Astrocyte (in vitro differentiated cells and primary cell): ENCODE data around the gene SCAPER. TPM values are rescaled to one million over a fixed set of nuclear protein-coding genes. Genes with fewer than 3 reads are reported as not detected.
A peak's percentile ranks its signal among the peaks of the same experiment; 100 is the strongest.

ENCODE experiments used
- DNase-seq: peaks from one replicate; pipeline ENCODE4 v3.0.0-alpha.2; 2010; ENCODE audit warnings: low read depth
- FAIRE-seq: peaks from 2 replicates; lab custom pipeline; 2011; peaks lifted over from hg19 to GRCh38; lab: Jason Lieb, UNC
- H2AFZ ChIP-seq: 2 replicates; pipeline ENCODE4 v1.6.0; 2012; ENCODE audit warnings: low read depth, low read length, inconsistent platforms
- H3K27ac ChIP-seq: 2 replicates; pipeline ENCODE4 v1.5.1; 2011; ENCODE audit warnings: low read depth, low read length, inconsistent platforms
- H3K27me3 ChIP-seq: 2 replicates; pipeline ENCODE4 v1.6.0; 2011; ENCODE audit warnings: low read length, inconsistent platforms; ENCODE audit not compliant: insufficient read depth
- H3K36me3 ChIP-seq: 2 replicates; pipeline ENCODE4 v1.5.1; 2011; ENCODE audit warnings: low read length, inconsistent platforms; ENCODE audit not compliant: insufficient read depth
- H3K4me1 ChIP-seq: 2 replicates; pipeline ENCODE4 v1.5.1; 2011; ENCODE audit warnings: low read length, inconsistent platforms; ENCODE audit not compliant: insufficient read depth
- H3K4me2 ChIP-seq: 2 replicates; pipeline ENCODE4 v1.6.0; 2012; ENCODE audit warnings: low read length, inconsistent platforms
- H3K4me3 ChIP-seq: 2 replicates; pipeline ENCODE4 v1.5.1; 2011; ENCODE audit warnings: low read depth, mild to moderate bottlenecking, low read length, inconsistent platforms; ENCODE audit not compliant: insufficient read depth
- H3K79me2 ChIP-seq: 2 replicates; pipeline ENCODE4 v1.6.0; 2012; ENCODE audit warnings: mild to moderate bottlenecking, low read length, inconsistent platforms; ENCODE audit not compliant: insufficient read depth
- H3K9ac ChIP-seq: 2 replicates; pipeline ENCODE4 v1.6.0; 2012; ENCODE audit warnings: mild to moderate bottlenecking, low read length, inconsistent platforms
- H3K9me3 ChIP-seq: 2 replicates; pipeline ENCODE4 v1.5.1; 2012; ENCODE audit warnings: low read depth, mild to moderate bottlenecking, low read length, inconsistent platforms; ENCODE audit not compliant: insufficient read depth
- H4K20me1 ChIP-seq: 2 replicates; pipeline ENCODE4 v1.6.0; 2012; ENCODE audit warnings: low read length, inconsistent platforms; ENCODE audit not compliant: insufficient read depth
- H3K27ac Mint-ChIP-seq: one replicate; pipeline ENCODE4 v1.8.0; 2021; ENCODE audit warnings: mild to moderate bottlenecking, mixed read lengths; ENCODE audit not compliant: unreplicated experiment
- H3K27me3 Mint-ChIP-seq: one replicate; pipeline ENCODE4 v1.8.0; 2021; ENCODE audit warnings: low read depth, mixed read lengths; ENCODE audit not compliant: unreplicated experiment
- H3K36me3 Mint-ChIP-seq: one replicate; pipeline ENCODE4 v1.8.0; 2021; ENCODE audit warnings: low read depth, mixed read lengths; ENCODE audit not compliant: unreplicated experiment
- H3K4me1 Mint-ChIP-seq: one replicate; pipeline ENCODE4 v1.8.0; 2021; ENCODE audit warnings: low read depth, mixed read lengths; ENCODE audit not compliant: unreplicated experiment
- H3K4me3 Mint-ChIP-seq: one replicate; pipeline ENCODE4 v1.8.0; 2021; ENCODE audit warnings: mild to moderate bottlenecking, moderate library complexity, mixed read lengths; ENCODE audit not compliant: unreplicated experiment
- H3K9me3 Mint-ChIP-seq: one replicate; pipeline ENCODE4 v1.8.0; 2021; ENCODE audit warnings: mild to moderate bottlenecking, mixed read lengths; ENCODE audit not compliant: unreplicated experiment
- CTCF ChIP-seq: IDR thresholded peaks from 2 replicates; pipeline ENCODE4 v1.5.1; 2011; ENCODE audit warnings: low read depth, mild to moderate bottlenecking, inconsistent platforms, low read length, moderate library complexity; ENCODE audit not compliant: insufficient read depth
- EZH2 ChIP-seq: IDR thresholded peaks from 2 replicates; pipeline ENCODE4 v1.6.1; 2012; ENCODE audit warnings: mild to moderate bottlenecking, low read length, inconsistent platforms; ENCODE audit not compliant: insufficient read depth
- total RNA-seq: library from RNA; stranded (reverse); gene quantifications from 2 replicates; pipeline ENCODE4 v1.2.1, GENCODE V29; 2021

The SCAPER gene
- total RNA-seq, 1 donor from 2014 or later = 8.6 TPM

DNA sequence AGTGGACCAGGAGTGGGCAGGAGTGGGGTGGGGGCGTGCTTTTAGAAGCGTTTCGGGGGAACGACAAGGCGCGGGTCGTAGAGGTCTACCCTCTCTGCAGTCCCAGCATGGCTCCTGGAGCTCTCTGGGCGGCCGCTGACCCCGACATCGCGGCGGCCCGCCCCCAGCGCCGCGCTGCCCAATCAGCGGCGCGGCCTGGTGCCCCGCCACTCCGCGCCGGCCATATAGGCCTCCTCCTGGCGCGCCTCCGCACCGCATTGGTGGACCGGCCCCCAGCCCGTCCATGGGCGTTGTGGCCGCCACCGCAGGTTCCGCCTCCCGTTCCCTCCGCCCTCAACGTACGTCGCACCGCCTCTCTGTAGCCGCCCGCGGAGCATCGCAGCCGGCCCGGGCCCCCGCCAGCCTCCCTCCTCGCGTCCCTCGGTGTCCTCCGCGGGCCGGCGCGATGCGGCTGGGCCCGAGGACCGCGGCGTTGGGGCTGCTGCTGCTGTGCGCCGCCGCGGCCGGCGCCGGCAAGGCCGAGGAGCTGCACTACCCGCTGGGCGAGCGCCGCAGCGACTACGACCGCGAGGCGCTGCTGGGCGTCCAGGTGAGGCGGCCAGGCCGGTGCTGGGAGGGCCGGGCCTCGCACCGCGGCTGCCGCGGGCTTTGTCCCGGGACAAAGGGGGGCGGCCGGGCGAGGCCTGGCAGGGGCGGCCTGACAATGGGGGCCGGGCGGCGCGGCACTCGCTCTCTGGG lies 26.4 kb upstream of the SCAPER start, which contains the start of gene RCN2:
Gene RCN2, plus strand, starts transcription at position 353 of the 738 bp plus-strand sequence. Its CDS starts 93 bp downstream, at position 446.
- peak within 1 kb of the TSS; percentile 73 for H3K4me3 ChIP-seq
- no peaks in the 10 kb centered on the region for H3K36me3 Mint-ChIP-seq
- H4K20me1 ChIP-seq = peaks cover 3% of the 10 kb centered on the region
- peak within 1 kb of the TSS; percentile 89 for H3K9ac ChIP-seq
- peak within 1 kb of the TSS; percentile 56 for H3K27ac ChIP-seq
- H3K27me3 Mint-ChIP-seq = no peaks in the 10 kb centered on the region
- TF ChIP-seq EZH2 = no peak
- no peak for TF ChIP-seq CTCF
- H3K9me3 Mint-ChIP-seq = no peaks in the 10 kb centered on the region
- H3K27me3 ChIP-seq = no peaks in the 10 kb centered on the region
- peak within 1 kb of the TSS; percentile 76 for H3K27ac Mint-ChIP-seq
- peak within 1 kb of the TSS; percentile 91 for H3K4me3 Mint-ChIP-seq
- peak; percentile 87 for DNase-seq
- H3K36me3 ChIP-seq = peaks cover 13% of the 10 kb centered on the region
- no peak for FAIRE-seq
- peaks cover 2% of the 10 kb centered on the region for H3K4me1 Mint-ChIP-seq
- peak within 1 kb of the TSS; percentile 97 for H3K4me2 ChIP-seq
- no peaks in the 10 kb centered on the region for H3K9me3 ChIP-seq
- H3K4me1 ChIP-seq = peaks cover 11% of the 10 kb centered on the region
- H2AFZ ChIP-seq = peak within 1 kb of the TSS; percentile 93
- H3K79me2 ChIP-seq = peaks cover 24% of the 10 kb centered on the region

- Histone ChIP-seq H3K79me2 (peaks cover 24% of the 10 kb centered on the region), H4K20me1 (peaks cover 3% of the 10 kb centered on the region), H3K9me3 (no peaks in the 10 kb centered on the region), H3K27me3 (no peaks in the 10 kb centered on the region), H2AFZ (peak overlapping the region; percentile 93), H3K9ac (peak overlapping the region; percentile 78), H3K36me3 (peaks cover 11% of the 10 kb centered on the region), H3K4me1 (peaks cover 11% of the 10 kb centered on the region), H3K4me3 (peak overlapping the region; percentile 73), H3K27ac (no peak overlapping the region), H3K4me2 (peak overlapping the region; percentile 97)
- TF ChIP-seq CTCF (no peak), EZH2 (no peak)
- Mint-ChIP-seq H3K27ac (peak overlapping the region; percentile 76), H3K9me3 (no peaks in the 10 kb centered on the region), H3K4me1 (peaks cover 2% of the 10 kb centered on the region), H3K36me3 (no peaks in the 10 kb centered on the region), H3K27me3 (no peaks in the 10 kb centered on the region), H3K4me3 (peak overlapping the region; percentile 87)
- DNase-seq (no peak), FAIRE-seq (no peak)
These were observed 25.8 kb upstream of the SCAPER start for GRCh38 chr15:76930831-76931396.
